Tibial nerve (tissue), 3 donors: ENCODE measurements around the gene PTPRD.

Experiments
- POLR2A ChIP-seq, 2 donors: fragments of 450-650 bp; IDR thresholded peaks; one replicate each; pipeline ENCODE4 v1.6.1; 2017; ENCODE audit warnings: antibody characterized with exemption in 2 of 2, mild to moderate bottlenecking in 2 of 2, moderate library complexity in 2 of 2
- TF ChIP-seq, protein P1 (sequence below), 5 experiments: fragments of 200-600 bp in 3 of 5; fragments of 450-650 bp in 2 of 5; sonication (generic) in 3 of 5; IDR thresholded peaks; one replicate each; pipeline ENCODE4 v1.5.1; 2016 to 2019; ENCODE audit warnings: antibody characterized with exemption in 5 of 5, mild to moderate bottlenecking in 3 of 5, moderate library complexity in 2 of 5

DNA sequence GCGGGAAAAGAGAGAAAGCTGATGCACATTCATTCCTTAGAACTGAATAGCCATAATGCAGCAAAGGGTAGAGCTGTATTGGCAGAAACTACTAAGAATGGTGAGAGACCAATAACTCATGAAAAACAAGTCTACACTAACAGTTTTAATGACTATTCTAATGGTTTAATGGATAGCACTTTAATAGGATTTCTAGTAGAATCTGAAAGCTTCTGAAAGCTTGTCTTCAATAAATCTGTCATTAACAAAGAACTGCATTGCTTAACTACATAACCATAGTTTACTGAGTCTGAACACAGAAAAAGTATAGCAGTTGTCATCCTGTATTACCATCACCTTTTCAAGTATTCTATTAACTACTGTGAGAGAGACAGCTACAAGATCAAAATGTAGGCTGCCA is 2195.5 kb downstream of the PTPRD start:
- TF ChIP-seq, protein P1, sequence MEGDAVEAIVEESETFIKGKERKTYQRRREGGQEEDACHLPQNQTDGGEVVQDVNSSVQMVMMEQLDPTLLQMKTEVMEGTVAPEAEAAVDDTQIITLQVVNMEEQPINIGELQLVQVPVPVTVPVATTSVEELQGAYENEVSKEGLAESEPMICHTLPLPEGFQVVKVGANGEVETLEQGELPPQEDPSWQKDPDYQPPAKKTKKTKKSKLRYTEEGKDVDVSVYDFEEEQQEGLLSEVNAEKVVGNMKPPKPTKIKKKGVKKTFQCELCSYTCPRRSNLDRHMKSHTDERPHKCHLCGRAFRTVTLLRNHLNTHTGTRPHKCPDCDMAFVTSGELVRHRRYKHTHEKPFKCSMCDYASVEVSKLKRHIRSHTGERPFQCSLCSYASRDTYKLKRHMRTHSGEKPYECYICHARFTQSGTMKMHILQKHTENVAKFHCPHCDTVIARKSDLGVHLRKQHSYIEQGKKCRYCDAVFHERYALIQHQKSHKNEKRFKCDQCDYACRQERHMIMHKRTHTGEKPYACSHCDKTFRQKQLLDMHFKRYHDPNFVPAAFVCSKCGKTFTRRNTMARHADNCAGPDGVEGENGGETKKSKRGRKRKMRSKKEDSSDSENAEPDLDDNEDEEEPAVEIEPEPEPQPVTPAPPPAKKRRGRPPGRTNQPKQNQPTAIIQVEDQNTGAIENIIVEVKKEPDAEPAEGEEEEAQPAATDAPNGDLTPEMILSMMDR (IDR thresholded peaks at IDR 0.05) = no peak
- no peak for TF ChIP-seq POLR2A (IDR thresholded peaks at IDR 0.05)
